LNCaP clone FGC (cell line): Measurements from ENCODE around the gene ALKBH3.

Experiments used
- DNase-seq: peaks from one replicate; pipeline ENCODE4 v3.0.0-alpha.2; 2011; ENCODE audit warnings: low read depth
- H3K4me3 ChIP-seq: 2 replicates; pipeline ENCODE4 v1.5.1; 2011; ENCODE audit warnings: mild to moderate bottlenecking, low read depth, low read length, control low read depth
- TF ChIP-seq, protein P1 (sequence below): IDR thresholded peaks from 2 replicates; pipeline ENCODE4 v1.5.1; 2012; ENCODE audit warnings: mild to moderate bottlenecking; ENCODE audit not compliant: control insufficient read depth, insufficient read depth; ENCODE audit errors: extremely low read depth

ALKBH3 gene

DNA sequence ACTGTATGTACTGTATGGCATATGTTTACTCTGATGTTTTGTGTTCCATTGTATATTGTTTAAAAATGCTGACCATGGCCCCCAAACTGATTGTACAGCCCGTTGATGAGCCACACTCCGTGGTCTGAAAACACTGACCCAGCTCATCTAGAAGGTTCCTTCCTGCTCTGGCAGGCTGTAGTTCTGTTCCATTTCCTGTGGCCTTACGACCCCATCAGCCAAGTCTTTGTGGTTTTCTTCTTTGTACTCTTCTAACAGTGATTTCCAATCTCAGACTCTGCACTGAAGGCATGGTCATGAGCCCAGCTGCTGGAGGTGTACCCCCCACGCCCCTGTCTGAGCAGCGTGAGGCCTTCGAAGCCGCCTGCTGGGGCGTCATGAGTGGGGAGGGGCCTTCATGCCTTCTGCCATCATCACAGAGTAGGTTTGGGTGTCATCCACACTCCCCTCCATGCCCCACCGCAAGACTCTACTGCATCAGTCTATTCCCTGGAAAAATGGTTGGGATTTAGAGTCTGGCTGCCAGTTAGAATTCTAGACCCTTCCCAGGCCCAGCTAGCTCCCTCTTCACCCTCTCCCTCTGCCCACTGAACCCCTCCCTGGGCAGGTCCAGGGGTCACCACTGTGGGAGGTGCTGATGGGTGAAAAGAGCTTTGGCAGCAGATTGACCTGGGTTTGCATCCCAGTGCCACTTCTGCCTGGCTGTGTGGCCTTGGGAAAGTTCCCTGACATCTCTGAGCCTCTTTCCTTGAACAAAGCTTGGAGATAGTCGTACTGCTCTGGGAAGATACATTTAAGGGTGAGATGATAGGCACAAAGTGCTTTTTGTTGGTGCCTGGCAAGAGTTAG lies 50.5 kb downstream of the ALKBH3 start:
- DNase-seq, result no peak
- H3K4me3 ChIP-seq, result no peak overlapping the region
- TF ChIP-seq, protein P1, sequence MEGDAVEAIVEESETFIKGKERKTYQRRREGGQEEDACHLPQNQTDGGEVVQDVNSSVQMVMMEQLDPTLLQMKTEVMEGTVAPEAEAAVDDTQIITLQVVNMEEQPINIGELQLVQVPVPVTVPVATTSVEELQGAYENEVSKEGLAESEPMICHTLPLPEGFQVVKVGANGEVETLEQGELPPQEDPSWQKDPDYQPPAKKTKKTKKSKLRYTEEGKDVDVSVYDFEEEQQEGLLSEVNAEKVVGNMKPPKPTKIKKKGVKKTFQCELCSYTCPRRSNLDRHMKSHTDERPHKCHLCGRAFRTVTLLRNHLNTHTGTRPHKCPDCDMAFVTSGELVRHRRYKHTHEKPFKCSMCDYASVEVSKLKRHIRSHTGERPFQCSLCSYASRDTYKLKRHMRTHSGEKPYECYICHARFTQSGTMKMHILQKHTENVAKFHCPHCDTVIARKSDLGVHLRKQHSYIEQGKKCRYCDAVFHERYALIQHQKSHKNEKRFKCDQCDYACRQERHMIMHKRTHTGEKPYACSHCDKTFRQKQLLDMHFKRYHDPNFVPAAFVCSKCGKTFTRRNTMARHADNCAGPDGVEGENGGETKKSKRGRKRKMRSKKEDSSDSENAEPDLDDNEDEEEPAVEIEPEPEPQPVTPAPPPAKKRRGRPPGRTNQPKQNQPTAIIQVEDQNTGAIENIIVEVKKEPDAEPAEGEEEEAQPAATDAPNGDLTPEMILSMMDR, result no peak

- DNase-seq, result no peak
- H3K4me3 ChIP-seq, result no peak overlapping the region
- TF ChIP-seq, protein P1, result no peak
These were observed 51.0 kb downstream of the ALKBH3 start for GRCh38 chr11:43931717-43932039.

DNA sequence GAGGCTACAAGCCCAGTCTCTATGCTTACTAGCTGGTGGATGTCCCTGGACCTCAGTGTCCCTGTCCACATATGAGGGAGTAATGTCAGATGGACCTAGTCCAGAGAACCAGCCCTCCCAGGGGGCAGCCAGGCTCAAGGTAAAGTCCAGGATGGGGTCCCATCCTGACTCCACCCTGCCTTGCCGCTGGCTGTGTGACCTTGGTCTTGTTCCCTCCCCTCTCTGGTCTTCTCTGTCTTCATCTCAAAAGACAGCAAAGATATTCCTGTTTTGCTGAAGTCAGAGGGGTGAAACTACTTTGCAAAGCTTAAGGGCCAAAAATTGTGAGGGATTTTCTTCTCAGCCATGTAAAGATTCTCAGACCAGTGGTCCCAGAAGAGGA lies 52.6 kb downstream of the ALKBH3 start:
- TF ChIP-seq, protein P1, result no peak
- no peak for DNase-seq
- H3K4me3 ChIP-seq, result no peak overlapping the region

DNA sequence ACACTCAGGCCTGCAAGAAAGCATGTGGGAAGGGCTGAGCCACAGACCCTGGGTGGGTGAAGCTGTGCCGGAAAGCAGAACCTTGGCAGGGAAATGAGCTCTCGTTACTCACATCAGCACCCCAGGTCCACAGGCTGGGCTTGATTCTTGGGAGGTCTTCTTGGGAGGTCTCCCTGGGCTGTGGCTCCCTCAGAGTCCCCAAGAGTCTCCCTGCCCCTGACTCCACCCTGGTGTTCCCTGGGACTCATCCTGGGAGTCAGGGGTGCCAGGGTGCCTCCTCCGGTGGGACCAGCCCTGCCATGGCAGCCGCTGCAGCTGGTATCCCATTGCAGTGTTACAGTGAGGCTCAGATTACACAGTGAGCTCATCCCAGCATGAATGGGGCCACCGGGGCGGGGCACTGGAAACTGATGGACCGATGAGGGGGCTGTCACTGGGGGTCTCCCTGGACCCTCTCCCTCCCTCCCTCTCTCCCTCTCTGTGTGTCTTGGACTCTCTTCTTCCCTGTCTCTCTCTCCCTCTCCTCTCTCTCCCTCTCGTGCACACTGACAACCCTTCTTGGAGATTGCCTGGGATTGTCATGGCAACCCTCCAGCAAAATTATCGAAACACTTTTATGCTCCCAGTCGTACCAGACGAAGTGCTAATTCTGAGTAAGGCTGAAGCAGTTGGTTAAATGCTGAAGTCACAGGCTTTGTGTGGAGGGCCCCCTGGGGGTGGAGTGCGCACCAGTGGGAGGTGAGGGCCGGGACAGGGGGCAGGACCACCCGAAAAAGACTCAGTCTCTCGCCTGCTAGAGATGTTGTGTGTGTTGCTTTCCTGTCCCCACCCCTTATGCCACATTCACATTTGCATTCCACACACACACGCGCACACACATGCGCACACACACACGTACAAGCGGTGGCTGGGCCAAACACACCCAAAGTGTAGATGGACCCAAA lies 53.2 kb downstream of the ALKBH3 start:
- no peak overlapping the region for H3K4me3 ChIP-seq
- TF ChIP-seq, protein P1, result no peak
- no peak for DNase-seq

DNA sequence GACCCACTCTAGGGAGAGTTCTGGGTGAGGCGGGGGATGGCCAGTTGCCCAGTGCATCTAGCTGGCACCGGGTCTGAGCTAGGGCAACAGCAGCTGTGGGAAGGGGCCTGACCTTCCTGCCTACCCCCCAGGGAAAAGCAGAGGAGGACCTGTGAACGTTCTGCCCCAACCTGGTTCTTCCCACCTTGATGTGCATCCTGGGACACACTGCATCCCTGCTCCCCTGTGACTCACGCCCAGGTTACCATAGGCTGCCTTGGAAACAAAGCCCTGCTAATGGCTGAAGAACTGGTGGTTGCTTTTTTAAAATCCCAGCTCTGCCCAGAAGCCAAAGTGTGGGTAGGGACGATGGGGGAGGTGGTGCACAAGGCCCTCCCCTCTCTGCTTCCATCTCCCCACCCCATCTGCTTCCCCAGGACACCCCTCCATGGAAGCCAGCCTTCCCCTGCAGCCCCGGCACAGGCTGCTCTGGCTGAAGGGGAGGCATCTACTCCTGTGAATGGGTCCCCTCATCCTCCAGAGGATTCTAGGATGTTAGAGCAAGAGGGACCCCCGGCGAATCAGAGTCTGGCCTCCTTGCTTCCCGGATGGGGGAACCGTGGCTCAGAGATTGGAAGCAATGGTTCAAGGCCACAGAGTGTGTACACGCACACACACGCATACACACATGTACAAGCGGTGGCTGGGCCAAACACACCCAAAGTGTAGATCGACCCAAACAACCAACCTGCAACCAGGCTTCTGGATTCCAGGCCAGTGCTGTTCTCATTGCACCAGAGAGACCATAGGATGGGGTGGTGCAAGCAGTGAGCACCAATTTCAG lies 54.2 kb downstream of the ALKBH3 start:
- TF ChIP-seq, protein P1, result no peak
- DNase-seq, result no peak
- H3K4me3 ChIP-seq, result no peak overlapping the region

GRCh38 chr11:43935424-43935979 lies 54.9 kb downstream of the ALKBH3 start:
- TF ChIP-seq, protein P1, result no peak
- DNase-seq, result no peak
- H3K4me3 ChIP-seq, result no peak overlapping the region
